ENCODE data around the gene ANKRD13B. TPM values are rescaled to one million over a fixed set of nuclear protein-coding genes. Genes with fewer than 3 reads are reported as not detected.

The ANKRD13B gene
- polyA plus RNA-seq, 1 donor (not counting 4 experiments of a cell fraction or from before 2014, with no cell fraction given) = 3.7 TPM

DNA sequence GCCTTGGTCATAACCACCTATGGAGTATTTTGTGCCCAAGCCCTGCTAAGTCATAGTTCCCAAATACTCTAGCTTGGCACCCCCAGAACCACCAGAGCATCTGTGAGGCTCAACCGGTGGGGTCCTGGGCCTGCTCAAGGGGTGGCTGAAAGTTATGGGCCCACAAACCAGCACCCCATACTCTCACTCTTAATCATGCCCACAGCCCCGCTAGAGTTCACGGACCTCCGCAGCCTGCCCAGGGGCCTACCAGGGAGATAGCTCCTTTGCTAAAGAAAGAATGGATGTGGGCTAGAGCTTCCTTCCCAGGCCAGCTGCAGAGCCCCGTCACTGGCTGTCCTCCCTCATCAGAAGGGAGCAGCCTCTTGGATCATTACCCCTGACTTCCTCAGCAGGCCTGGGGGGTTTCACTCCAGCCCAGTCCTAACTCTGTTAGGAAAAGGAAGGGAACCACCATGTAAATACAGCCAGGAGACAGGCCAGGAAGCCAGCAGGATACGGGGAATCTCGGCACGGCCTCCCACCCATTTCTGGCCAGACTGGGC is 4.8 kb upstream of the ANKRD13B start:
- peaks cover 5 to 7% of the 10 kb centered on the region in 2 experiments for H3K36me3 ChIP-seq (ENCODE audit: control insufficient read depth in 2 of 2, extremely low read depth in 1 of 2, insufficient read depth in 2 of 2, low read length in 2 of 2)
- peaks cover 23% of the 10 kb centered on the region for H4K20me1 ChIP-seq (ENCODE audit: control insufficient read depth, extremely low read depth, insufficient read depth, low read length)
- no peaks in the 10 kb centered on the region for H3K9me3 ChIP-seq (ENCODE audit: control insufficient read depth, low read depth, low read length)
- H3K4me2 ChIP-seq (ENCODE audit: control insufficient read depth, extremely low read depth, insufficient read depth, low read depth, low read length) = peak overlapping the region; percentile 97
- peak overlapping the region; percentile 78 for H3K9ac ChIP-seq (ENCODE audit: control insufficient read depth, extremely low read depth, insufficient read depth, low read length)
- TF ChIP-seq, protein P1, sequence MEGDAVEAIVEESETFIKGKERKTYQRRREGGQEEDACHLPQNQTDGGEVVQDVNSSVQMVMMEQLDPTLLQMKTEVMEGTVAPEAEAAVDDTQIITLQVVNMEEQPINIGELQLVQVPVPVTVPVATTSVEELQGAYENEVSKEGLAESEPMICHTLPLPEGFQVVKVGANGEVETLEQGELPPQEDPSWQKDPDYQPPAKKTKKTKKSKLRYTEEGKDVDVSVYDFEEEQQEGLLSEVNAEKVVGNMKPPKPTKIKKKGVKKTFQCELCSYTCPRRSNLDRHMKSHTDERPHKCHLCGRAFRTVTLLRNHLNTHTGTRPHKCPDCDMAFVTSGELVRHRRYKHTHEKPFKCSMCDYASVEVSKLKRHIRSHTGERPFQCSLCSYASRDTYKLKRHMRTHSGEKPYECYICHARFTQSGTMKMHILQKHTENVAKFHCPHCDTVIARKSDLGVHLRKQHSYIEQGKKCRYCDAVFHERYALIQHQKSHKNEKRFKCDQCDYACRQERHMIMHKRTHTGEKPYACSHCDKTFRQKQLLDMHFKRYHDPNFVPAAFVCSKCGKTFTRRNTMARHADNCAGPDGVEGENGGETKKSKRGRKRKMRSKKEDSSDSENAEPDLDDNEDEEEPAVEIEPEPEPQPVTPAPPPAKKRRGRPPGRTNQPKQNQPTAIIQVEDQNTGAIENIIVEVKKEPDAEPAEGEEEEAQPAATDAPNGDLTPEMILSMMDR (optimal IDR thresholded peaks at IDR 0.05 in 1 of 3, IDR thresholded peaks at IDR 0.05 in 1 of 3, conservative IDR thresholded peaks at IDR 0.05 in 1 of 3; ENCODE audit: extremely low read depth in 1 of 3, insufficient read depth in 2 of 3, low read length in 3 of 3) = no peak
- no peak for TF ChIP-seq EZH2 (IDR thresholded peaks at IDR 0.05; ENCODE audit: low read length)
- H2AFZ ChIP-seq (ENCODE audit: control insufficient read depth, low read length) = no peak overlapping the region
- H3K4me3 ChIP-seq (ENCODE audit: control insufficient read depth in 2 of 3, extremely low read depth in 1 of 3, insufficient read depth in 2 of 3, low read depth in 1 of 3, low read length in 3 of 3) = peak overlapping the region; percentile 81 to 92 (median 85)
- peak overlapping the region; percentile 64 for H3K27ac ChIP-seq (ENCODE audit: control insufficient read depth, insufficient read depth, low read length)
- dilution Hi-C loops (cut with MboI; ENCODE audit: extremely low pct_ligation_motif_present, low sequenced_read_pairs) = no loop called here
- H3K9me1 ChIP-seq (ENCODE audit: control insufficient read depth, extremely low read depth, insufficient read depth, low read length) = peaks cover 17% of the 10 kb centered on the region
- H3K4me1 ChIP-seq (ENCODE audit: control insufficient read depth, extremely low read depth, insufficient read depth, low read length) = peaks cover 81% of the 10 kb centered on the region
- H3K27me3 ChIP-seq (ENCODE audit: control insufficient read depth, extremely low read depth, insufficient read depth, low read length) = no peaks in the 10 kb centered on the region
- FAIRE-seq (no peak), DNase-seq (ENCODE audit: low read depth, low spot score) (no peak)
- H3K79me2 ChIP-seq (ENCODE audit: control insufficient read depth, insufficient read depth, low read length) = peaks cover 54% of the 10 kb centered on the region

DNA sequence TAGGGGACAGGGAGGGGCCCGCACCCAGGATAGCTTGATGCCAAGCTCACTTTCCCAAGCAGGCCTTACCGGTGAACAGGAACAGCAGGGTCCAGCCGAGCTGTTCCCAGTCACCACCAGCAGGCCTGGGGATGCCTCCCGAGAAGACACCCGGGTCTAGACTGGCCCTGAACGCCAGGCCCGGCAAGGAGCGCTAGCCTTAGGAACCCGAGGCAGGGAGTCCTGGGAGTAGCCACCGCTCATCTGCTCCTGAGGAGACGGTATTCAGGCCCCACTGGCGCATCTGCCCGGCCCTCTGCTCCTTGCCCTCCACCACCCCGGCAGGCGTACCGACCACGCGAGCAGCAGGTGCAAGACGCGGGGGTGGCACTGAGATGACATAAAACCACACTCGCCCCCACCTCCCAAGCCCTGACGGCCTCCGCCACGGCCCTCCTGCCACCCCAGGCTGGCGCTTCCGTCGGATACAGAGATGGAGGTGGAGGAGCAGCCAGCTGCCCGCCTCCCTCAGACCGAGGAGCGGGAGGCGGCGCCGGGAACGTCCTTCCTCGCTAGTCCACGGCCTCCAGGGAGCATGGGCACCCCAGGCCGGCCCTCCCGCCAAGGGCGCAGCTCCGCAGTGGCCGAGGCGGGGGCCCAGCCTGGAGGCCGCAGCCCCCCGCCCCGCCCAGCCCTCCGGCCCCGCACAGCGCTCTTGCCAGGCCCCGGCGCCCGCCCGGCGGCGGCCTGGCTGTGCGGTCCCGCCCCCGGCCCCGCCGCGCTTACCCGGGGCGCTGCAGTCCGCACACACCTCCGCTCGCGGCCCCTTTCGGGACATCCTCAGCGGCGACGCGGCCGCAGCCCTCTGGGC is 4.1 kb upstream of the ANKRD13B start:
- peaks cover 15% of the 10 kb centered on the region for H3K9me1 ChIP-seq (ENCODE audit: control insufficient read depth, extremely low read depth, insufficient read depth, low read length)
- H3K9ac ChIP-seq (ENCODE audit: control insufficient read depth, extremely low read depth, insufficient read depth, low read length) = peak overlapping the region; percentile 78
- peaks cover 74% of the 10 kb centered on the region for H3K4me1 ChIP-seq (ENCODE audit: control insufficient read depth, extremely low read depth, insufficient read depth, low read length)
- peak overlapping the region; percentile 81 to 92 (median 85) for H3K4me3 ChIP-seq (ENCODE audit: control insufficient read depth in 2 of 3, extremely low read depth in 1 of 3, insufficient read depth in 2 of 3, low read depth in 1 of 3, low read length in 3 of 3)
- H3K4me2 ChIP-seq (ENCODE audit: control insufficient read depth, extremely low read depth, insufficient read depth, low read depth, low read length) = peak overlapping the region; percentile 97
- peaks cover 3 to 5% of the 10 kb centered on the region in 2 experiments for H3K36me3 ChIP-seq (ENCODE audit: control insufficient read depth in 2 of 2, extremely low read depth in 1 of 2, insufficient read depth in 2 of 2, low read length in 2 of 2)
- TF ChIP-seq EZH2 (IDR thresholded peaks at IDR 0.05; ENCODE audit: low read length) = no peak
- TF ChIP-seq, protein P1 (optimal IDR thresholded peaks at IDR 0.05 in 1 of 3, IDR thresholded peaks at IDR 0.05 in 1 of 3, conservative IDR thresholded peaks at IDR 0.05 in 1 of 3; ENCODE audit: extremely low read depth in 1 of 3, insufficient read depth in 2 of 3, low read length in 3 of 3) = no peak
- FAIRE-seq (no peak), DNase-seq (ENCODE audit: low read depth, low spot score) (no peak)
- no peaks in the 10 kb centered on the region for H3K27me3 ChIP-seq (ENCODE audit: control insufficient read depth, extremely low read depth, insufficient read depth, low read length)
- peaks cover 49% of the 10 kb centered on the region for H3K79me2 ChIP-seq (ENCODE audit: control insufficient read depth, insufficient read depth, low read length)
- dilution Hi-C loops (cut with MboI; ENCODE audit: extremely low pct_ligation_motif_present, low sequenced_read_pairs) = no loop called here
- peak overlapping the region; percentile 64 for H3K27ac ChIP-seq (ENCODE audit: control insufficient read depth, insufficient read depth, low read length)
- peaks cover 19% of the 10 kb centered on the region for H4K20me1 ChIP-seq (ENCODE audit: control insufficient read depth, extremely low read depth, insufficient read depth, low read length)
- H2AFZ ChIP-seq (ENCODE audit: control insufficient read depth, low read length) = no peak overlapping the region
- no peaks in the 10 kb centered on the region for H3K9me3 ChIP-seq (ENCODE audit: control insufficient read depth, low read depth, low read length)
